ENCODE data around the gene SLC6A5. TPM values are rescaled to one million over a fixed set of nuclear protein-coding genes. Genes with fewer than 3 reads are reported as not detected.

The SLC6A5 gene
- total and polyA plus RNA-seq, 2 of the 8 experiments (the other 6 are each of a cell fraction or from before 2014, with no cell fraction given) = not detected

DNA sequence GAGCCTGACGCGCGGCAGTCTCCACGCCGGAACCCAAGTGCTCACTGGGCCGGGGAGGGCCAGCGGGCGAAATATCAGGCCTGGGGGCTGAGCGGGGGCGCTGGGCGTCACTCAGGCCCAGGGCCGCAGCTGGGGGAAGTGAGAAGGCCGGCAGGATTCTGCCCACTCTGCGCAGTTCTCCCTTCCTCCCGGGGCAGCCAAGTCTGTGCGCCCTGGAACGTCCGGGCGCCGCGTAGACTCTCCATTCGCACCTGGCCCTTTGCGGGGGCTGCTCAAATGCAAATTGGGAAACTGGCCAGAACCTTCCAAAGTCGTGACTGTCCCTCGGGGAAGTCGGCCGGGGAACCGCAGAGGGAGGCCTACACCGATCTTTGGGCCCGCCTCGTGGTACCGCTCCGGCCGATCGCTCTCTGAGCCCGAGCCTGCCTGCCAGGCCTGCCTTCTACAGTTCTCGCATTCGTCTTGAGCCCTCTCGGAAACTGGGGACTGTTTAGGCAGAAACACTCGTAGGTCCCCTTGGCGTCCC, 2.2 kb upstream of the SLC6A5 start:
- peak; percentile 79; the same call in 1 of the 2 replicates for TF ChIP-seq SUZ12 (IDR thresholded peaks at IDR 0.05; ENCODE audit: low read length)
- peak; percentile 10 for TF ChIP-seq ASH2L (IDR thresholded peaks at IDR 0.05; ENCODE audit: low read length)
- TF ChIP-seq KDM4A (IDR thresholded peaks at IDR 0.05; ENCODE audit: low read depth, low read length, severe bottlenecking) = peak; percentile 53
- TF ChIP-seq TCF12 (IDR thresholded peaks at IDR 0.05; ENCODE audit: low read depth, low read length) = no peak
- Histone ChIP-seq H2BK15ac (ENCODE audit: low read length) (no peak overlapping the region), H4K91ac (replicated peaks; ENCODE audit: insufficient read length, low read length) (no peak overlapping the region), H3K18ac (ENCODE audit: extremely low read depth, low read length) (no peak overlapping the region; the same call in 1 of the 2 replicates), H3K4me2 (ENCODE audit: insufficient read depth in 1 of 2, low read depth in 2 of 2, low read length in 2 of 2) (peak overlapping the region; percentile 72 to 76), H3K23me2 (ENCODE audit: low read depth, low read length) (no peaks in the 10 kb centered on the region; the same call in 1 of the 2 replicates), H2BK5ac (ENCODE audit: low read depth, low read length) (no peak overlapping the region), H3K4me3 (ENCODE audit: extremely low read depth in 1 of 4, insufficient read depth in 2 of 4, low read depth in 3 of 4, low read length in 4 of 4) (peak overlapping the region; percentile 17 to 58 (median 39)), H3K79me1 (ENCODE audit: low read depth, low read length) (no peaks in the 10 kb centered on the region), H4K5ac (ENCODE audit: insufficient read length, low read depth, low read length) (no peak overlapping the region), H4K8ac (ENCODE audit: extremely low read depth, insufficient read depth, low read length) (peak overlapping the region; percentile 45; the same call in 1 of the 2 replicates), H4K20me1 (replicated peaks in 1 of 2; ENCODE audit: control insufficient read depth in 1 of 2, insufficient read depth in 2 of 2, low read length in 2 of 2) (peaks cover 0 to 4% of the 10 kb centered on the region in 2 experiments), H3K27me3 (replicated peaks in 1 of 4; ENCODE audit: control insufficient read depth in 3 of 4, extremely low read depth in 1 of 4, insufficient read depth in 3 of 4, low read length in 3 of 4) (peaks cover 48 to 79% (median 71%) of the 10 kb centered on the region in 4 experiments), H2BK12ac (ENCODE audit: low read depth, low read length) (0 out of 2 replicates have a peak overlapping the region, but pooled peaks have one; percentile 60), H3K9ac (replicated peaks in 1 of 4; ENCODE audit: extremely low read depth in 1 of 4, low read depth in 3 of 4, low read length in 3 of 4) (no peak overlapping the region), H2BK120ac (replicated peaks; ENCODE audit: low read depth, low read length) (no peak overlapping the region), H3K4ac (replicated peaks; ENCODE audit: insufficient read length, low read depth, low read length) (no peak overlapping the region), H3K14ac (ENCODE audit: insufficient read length) (no peak overlapping the region), H2AFZ (ENCODE audit: low read length) (no peak overlapping the region), H3K23ac (ENCODE audit: insufficient read length) (no peak overlapping the region), H3K27ac (ENCODE audit: low read depth, low read length) (no peak overlapping the region), H2BK20ac (ENCODE audit: low read length) (no peak overlapping the region), H3K4me1 (replicated peaks in 1 of 4; ENCODE audit: control insufficient read depth in 3 of 4, insufficient read depth in 4 of 4, low read length in 3 of 4) (peaks cover 0 to 13% (median 2%) of the 10 kb centered on the region in 4 experiments; a peak in 5 of 7 replicates), H2AK5ac (ENCODE audit: low read depth, low read length) (no peak overlapping the region), H3K56ac (replicated peaks; ENCODE audit: insufficient read length, low read depth, low read length) (no peak overlapping the region), H3K79me2 (ENCODE audit: control insufficient read depth in 1 of 2, insufficient read depth in 2 of 2, low read length in 2 of 2) (no peaks in the 10 kb centered on the region), H3K36me3 (ENCODE audit: control insufficient read depth in 2 of 4, insufficient read depth in 4 of 4, low read length in 3 of 4) (no peaks in the 10 kb centered on the region; a peak in 1 of 8 replicates), H3K9me3 (ENCODE audit: insufficient read depth in 2 of 2, low read depth in 1 of 2, low read length in 1 of 2) (no peaks in the 10 kb centered on the region)
- 22% methylated on average over 37 of the region's 41 CpGs; no CpG with 5 or more reads in 1 of the 2 experiments for WGBS, 2 experiments (ENCODE audit: extremely low coverage in 1 of 2, insufficient coverage in 1 of 2, insufficient read length in 1 of 2, insufficient replicate concordance in 2 of 2, low coverage in 1 of 2, low lambda C conversion rate in 2 of 2, missing lambda C conversion rate in 1 of 2)
- POLR2A ChIA-PET (ENCODE audit: partially characterized antibody) = no interaction called here
- CTCF ChIA-PET (ENCODE audit: partially characterized antibody) = no interaction called here
- DNase-seq (ENCODE audit: low read depth in 1 of 2, low spot score in 2 of 2) (peak in 1 of 2 experiments; percentile 75), FAIRE-seq (no peak)
